Astrocyte (in vitro differentiated cells and primary cell): Measurements from ENCODE around the gene EEF1B2. TPM values are rescaled to one million over a fixed set of nuclear protein-coding genes. Genes with fewer than 3 reads are reported as not detected.

Source experiments
- DNase-seq: peaks from one replicate; pipeline ENCODE4 v3.0.0-alpha.2; 2010; ENCODE audit warnings: low read depth
- FAIRE-seq: peaks from 2 replicates; lab custom pipeline; 2011; peaks lifted over from hg19 to GRCh38; lab: Jason Lieb, UNC
- H2AFZ ChIP-seq: 2 replicates; pipeline ENCODE4 v1.6.0; 2012; ENCODE audit warnings: low read depth, low read length, inconsistent platforms
- H3K27ac ChIP-seq: 2 replicates; pipeline ENCODE4 v1.5.1; 2011; ENCODE audit warnings: low read depth, low read length, inconsistent platforms
- H3K27me3 ChIP-seq: 2 replicates; pipeline ENCODE4 v1.6.0; 2011; ENCODE audit warnings: low read length, inconsistent platforms; ENCODE audit not compliant: insufficient read depth
- H3K36me3 ChIP-seq: 2 replicates; pipeline ENCODE4 v1.5.1; 2011; ENCODE audit warnings: low read length, inconsistent platforms; ENCODE audit not compliant: insufficient read depth
- H3K4me1 ChIP-seq: 2 replicates; pipeline ENCODE4 v1.5.1; 2011; ENCODE audit warnings: low read length, inconsistent platforms; ENCODE audit not compliant: insufficient read depth
- H3K4me2 ChIP-seq: 2 replicates; pipeline ENCODE4 v1.6.0; 2012; ENCODE audit warnings: low read length, inconsistent platforms
- H3K4me3 ChIP-seq: 2 replicates; pipeline ENCODE4 v1.5.1; 2011; ENCODE audit warnings: low read depth, mild to moderate bottlenecking, low read length, inconsistent platforms; ENCODE audit not compliant: insufficient read depth
- H3K79me2 ChIP-seq: 2 replicates; pipeline ENCODE4 v1.6.0; 2012; ENCODE audit warnings: mild to moderate bottlenecking, low read length, inconsistent platforms; ENCODE audit not compliant: insufficient read depth
- H3K9ac ChIP-seq: 2 replicates; pipeline ENCODE4 v1.6.0; 2012; ENCODE audit warnings: mild to moderate bottlenecking, low read length, inconsistent platforms
- H3K9me3 ChIP-seq: 2 replicates; pipeline ENCODE4 v1.5.1; 2012; ENCODE audit warnings: low read depth, mild to moderate bottlenecking, low read length, inconsistent platforms; ENCODE audit not compliant: insufficient read depth
- H4K20me1 ChIP-seq: 2 replicates; pipeline ENCODE4 v1.6.0; 2012; ENCODE audit warnings: low read length, inconsistent platforms; ENCODE audit not compliant: insufficient read depth
- H3K27ac Mint-ChIP-seq: one replicate; pipeline ENCODE4 v1.8.0; 2021; ENCODE audit warnings: mild to moderate bottlenecking, mixed read lengths; ENCODE audit not compliant: unreplicated experiment
- H3K27me3 Mint-ChIP-seq: one replicate; pipeline ENCODE4 v1.8.0; 2021; ENCODE audit warnings: low read depth, mixed read lengths; ENCODE audit not compliant: unreplicated experiment
- H3K36me3 Mint-ChIP-seq: one replicate; pipeline ENCODE4 v1.8.0; 2021; ENCODE audit warnings: low read depth, mixed read lengths; ENCODE audit not compliant: unreplicated experiment
- H3K4me1 Mint-ChIP-seq: one replicate; pipeline ENCODE4 v1.8.0; 2021; ENCODE audit warnings: low read depth, mixed read lengths; ENCODE audit not compliant: unreplicated experiment
- H3K4me3 Mint-ChIP-seq: one replicate; pipeline ENCODE4 v1.8.0; 2021; ENCODE audit warnings: mild to moderate bottlenecking, moderate library complexity, mixed read lengths; ENCODE audit not compliant: unreplicated experiment
- H3K9me3 Mint-ChIP-seq: one replicate; pipeline ENCODE4 v1.8.0; 2021; ENCODE audit warnings: mild to moderate bottlenecking, mixed read lengths; ENCODE audit not compliant: unreplicated experiment
- CTCF ChIP-seq: IDR thresholded peaks from 2 replicates; pipeline ENCODE4 v1.5.1; 2011; ENCODE audit warnings: low read depth, mild to moderate bottlenecking, inconsistent platforms, low read length, moderate library complexity; ENCODE audit not compliant: insufficient read depth
- EZH2 ChIP-seq: IDR thresholded peaks from 2 replicates; pipeline ENCODE4 v1.6.1; 2012; ENCODE audit warnings: mild to moderate bottlenecking, low read length, inconsistent platforms; ENCODE audit not compliant: insufficient read depth
- total RNA-seq: library from RNA; stranded (reverse); gene quantifications from 2 replicates; pipeline ENCODE4 v1.2.1, GENCODE V29; 2021

Gene EEF1B2
- total RNA-seq, 1 donor from 2014 or later = 546 TPM

- DNase-seq = no peak
- Histone ChIP-seq H3K36me3 (no peaks in the 10 kb centered on the region), H3K9ac (no peak overlapping the region), H3K4me2 (no peak overlapping the region), H4K20me1 (no peaks in the 10 kb centered on the region), H2AFZ (no peak overlapping the region), H3K4me3 (no peak overlapping the region), H3K27me3 (no peaks in the 10 kb centered on the region), H3K4me1 (no peaks in the 10 kb centered on the region), H3K79me2 (no peaks in the 10 kb centered on the region), H3K9me3 (no peaks in the 10 kb centered on the region), H3K27ac (no peak overlapping the region)
- Mint-ChIP-seq H3K27ac (no peak overlapping the region), H3K9me3 (no peaks in the 10 kb centered on the region), H3K27me3 (peaks cover 8% of the 10 kb centered on the region), H3K4me1 (no peaks in the 10 kb centered on the region), H3K4me3 (no peak overlapping the region), H3K36me3 (peaks cover 7% of the 10 kb centered on the region)
- TF ChIP-seq CTCF (no peak), EZH2 (no peak)
- no peak for FAIRE-seq
These were observed 30.0 kb downstream of the EEF1B2 start for GRCh38 chr2:206189691-206190090.

- H3K9me3 Mint-ChIP-seq = no peaks in the 10 kb centered on the region
- H3K4me3 Mint-ChIP-seq = no peak overlapping the region
- Histone ChIP-seq H4K20me1 (no peaks in the 10 kb centered on the region), H2AFZ (no peak overlapping the region), H3K36me3 (no peaks in the 10 kb centered on the region), H3K4me2 (no peak overlapping the region), H3K27me3 (no peaks in the 10 kb centered on the region), H3K4me3 (no peak overlapping the region), H3K9me3 (no peaks in the 10 kb centered on the region), H3K9ac (no peak overlapping the region), H3K79me2 (no peaks in the 10 kb centered on the region), H3K4me1 (no peaks in the 10 kb centered on the region), H3K27ac (no peak overlapping the region)
- H3K27ac Mint-ChIP-seq = no peak overlapping the region
- FAIRE-seq (no peak), DNase-seq (no peak)
- H3K36me3 Mint-ChIP-seq = peaks cover 7% of the 10 kb centered on the region
- peaks cover 8% of the 10 kb centered on the region for H3K27me3 Mint-ChIP-seq
- H3K4me1 Mint-ChIP-seq = no peaks in the 10 kb centered on the region
- TF ChIP-seq CTCF (no peak), EZH2 (no peak)
These were observed 30.4 kb downstream of the EEF1B2 start for GRCh38 chr2:206190111-206190510.

GRCh38 chr2:206190689-206191088 lies 31.0 kb downstream of the EEF1B2 start:
- Mint-ChIP-seq H3K27ac (no peak overlapping the region), H3K36me3 (peaks cover 7% of the 10 kb centered on the region), H3K4me3 (no peak overlapping the region), H3K27me3 (peaks cover 8% of the 10 kb centered on the region), H3K4me1 (no peaks in the 10 kb centered on the region), H3K9me3 (no peaks in the 10 kb centered on the region)
- H3K36me3 ChIP-seq = no peaks in the 10 kb centered on the region
- no peak overlapping the region for H3K9ac ChIP-seq
- no peaks in the 10 kb centered on the region for H3K4me1 ChIP-seq
- H3K9me3 ChIP-seq = no peaks in the 10 kb centered on the region
- H3K4me2 ChIP-seq = no peak overlapping the region
- no peak overlapping the region for H3K27ac ChIP-seq
- no peak for DNase-seq
- H3K79me2 ChIP-seq = no peaks in the 10 kb centered on the region
- no peaks in the 10 kb centered on the region for H4K20me1 ChIP-seq
- H2AFZ ChIP-seq = no peak overlapping the region
- H3K4me3 ChIP-seq = no peak overlapping the region
- TF ChIP-seq EZH2 = no peak
- no peak for TF ChIP-seq CTCF
- no peak for FAIRE-seq
- no peaks in the 10 kb centered on the region for H3K27me3 ChIP-seq
